Endothelial cell (in vitro differentiated cells): ENCODE data around the gene ATXN1. TPM values are rescaled to one million over a fixed set of nuclear protein-coding genes. Genes with fewer than 3 reads are reported as not detected.
A peak's percentile ranks its signal among the peaks of the same experiment; 100 is the strongest.

ENCODE experiments used
- DNase-seq: peaks from one replicate; pipeline ENCODE4 v3.0.0; 2021; ENCODE audit warnings: low spot score
- H3K27ac Mint-ChIP-seq: one replicate; pipeline ENCODE4 v1.8.0; 2021; ENCODE audit warnings: mixed read lengths, inconsistent platforms; ENCODE audit not compliant: unreplicated experiment
- H3K27me3 Mint-ChIP-seq: one replicate; pipeline ENCODE4 v1.8.0; 2021; ENCODE audit warnings: mild to moderate bottlenecking, moderate library complexity, mixed read lengths, inconsistent platforms; ENCODE audit not compliant: unreplicated experiment
- H3K36me3 Mint-ChIP-seq: one replicate; pipeline ENCODE4 v1.8.0; 2021; ENCODE audit warnings: mild to moderate bottlenecking, low read depth, mixed read lengths, inconsistent platforms; ENCODE audit not compliant: unreplicated experiment
- H3K4me1 Mint-ChIP-seq: one replicate; pipeline ENCODE4 v1.8.0; 2021; ENCODE audit warnings: mild to moderate bottlenecking, mixed read lengths, inconsistent platforms; ENCODE audit not compliant: unreplicated experiment
- H3K4me3 Mint-ChIP-seq: one replicate; pipeline ENCODE4 v1.8.0; 2021; ENCODE audit warnings: mild to moderate bottlenecking, mixed read lengths, inconsistent platforms; ENCODE audit not compliant: unreplicated experiment
- H3K9me3 Mint-ChIP-seq: one replicate; pipeline ENCODE4 v1.8.0; 2021; ENCODE audit warnings: mixed read lengths, inconsistent platforms; ENCODE audit not compliant: unreplicated experiment
- CTCF ChIP-seq: fragments of 200-600 bp; sonication (generic); IDR thresholded peaks from one replicate; pipeline ENCODE4 v1.5.0; 2021; ENCODE audit warnings: antibody characterized with exemption; ENCODE audit not compliant: unreplicated experiment
- total RNA-seq: library from RNA; stranded (reverse); fragmentation: NEBNext Ultra II Directional; extraction: Animal tissue kit (Norgen Biotek cat#: 25700); gene quantifications from one replicate; pipeline ENCODE4 v1.2.1, GENCODE V29; 2021; ENCODE audit not compliant: unreplicated experiment

Gene ATXN1
- total RNA-seq, 1 donor from 2014 or later: 18.7 TPM

DNA sequence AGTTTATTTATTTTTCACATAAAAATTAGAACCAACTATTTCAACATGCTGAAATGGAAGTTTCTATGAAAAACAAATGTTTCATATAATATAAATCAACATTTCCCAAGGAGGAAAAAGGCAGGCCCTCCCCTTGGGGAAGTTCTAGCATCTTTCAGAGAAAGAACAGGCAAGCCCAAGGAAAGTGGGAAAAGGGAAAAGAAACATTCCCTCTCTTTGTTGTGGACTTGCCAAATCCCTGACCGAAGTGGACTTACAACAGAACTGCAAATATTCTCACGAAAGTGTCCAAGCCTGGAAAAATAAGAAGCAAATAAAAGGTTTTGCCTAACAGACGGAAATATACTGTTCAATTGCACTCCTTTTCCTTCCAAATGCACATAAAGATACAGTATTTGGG, 214.4 kb downstream of the ATXN1 start:
- Mint-ChIP-seq H3K9me3 (no peaks in the 10 kb centered on the region), H3K36me3 (no peaks in the 10 kb centered on the region)

GRCh38 chr6:16545382-16545781, 215.9 kb downstream of the ATXN1 start:
- TF ChIP-seq CTCF: no peak
- H3K4me3 Mint-ChIP-seq: no peak overlapping the region
- no peaks in the 10 kb centered on the region for H3K36me3 Mint-ChIP-seq
- H3K4me1 Mint-ChIP-seq: peaks cover 3% of the 10 kb centered on the region
- no peak for DNase-seq
- no peaks in the 10 kb centered on the region for H3K9me3 Mint-ChIP-seq
- H3K27ac Mint-ChIP-seq: no peak overlapping the region
- H3K27me3 Mint-ChIP-seq: peaks cover 2% of the 10 kb centered on the region

More for the DNA sequence above, 214.4 kb downstream of the ATXN1 start:
- H3K4me1 Mint-ChIP-seq: peaks cover 3% of the 10 kb centered on the region
- no peak overlapping the region for H3K4me3 Mint-ChIP-seq
- no peak for TF ChIP-seq CTCF
- no peak overlapping the region for H3K27ac Mint-ChIP-seq
- H3K27me3 Mint-ChIP-seq: peaks cover 2% of the 10 kb centered on the region
- DNase-seq: no peak

GRCh38 chr6:16544521-16544920, 216.7 kb downstream of the ATXN1 start:
- H3K27ac Mint-ChIP-seq: peak overlapping the region; percentile 74

GRCh38 chr6:16544006-16544405, 217.3 kb downstream of the ATXN1 start:
- Mint-ChIP-seq H3K27ac (peak overlapping the region; percentile 74), H3K4me1 (peaks cover 3% of the 10 kb centered on the region), H3K27me3 (peaks cover 2% of the 10 kb centered on the region), H3K36me3 (no peaks in the 10 kb centered on the region), H3K9me3 (no peaks in the 10 kb centered on the region), H3K4me3 (no peak overlapping the region)
- TF ChIP-seq CTCF: no peak
- peak; percentile 39 for DNase-seq

More at GRCh38 chr6:16544521-16544920, 216.7 kb downstream of the ATXN1 start:
- H3K27me3 Mint-ChIP-seq: peaks cover 2% of the 10 kb centered on the region
- no peak for DNase-seq
- no peaks in the 10 kb centered on the region for H3K9me3 Mint-ChIP-seq
- TF ChIP-seq CTCF: no peak
- no peak overlapping the region for H3K4me3 Mint-ChIP-seq
- no peaks in the 10 kb centered on the region for H3K36me3 Mint-ChIP-seq
- H3K4me1 Mint-ChIP-seq: peaks cover 3% of the 10 kb centered on the region

DNA sequence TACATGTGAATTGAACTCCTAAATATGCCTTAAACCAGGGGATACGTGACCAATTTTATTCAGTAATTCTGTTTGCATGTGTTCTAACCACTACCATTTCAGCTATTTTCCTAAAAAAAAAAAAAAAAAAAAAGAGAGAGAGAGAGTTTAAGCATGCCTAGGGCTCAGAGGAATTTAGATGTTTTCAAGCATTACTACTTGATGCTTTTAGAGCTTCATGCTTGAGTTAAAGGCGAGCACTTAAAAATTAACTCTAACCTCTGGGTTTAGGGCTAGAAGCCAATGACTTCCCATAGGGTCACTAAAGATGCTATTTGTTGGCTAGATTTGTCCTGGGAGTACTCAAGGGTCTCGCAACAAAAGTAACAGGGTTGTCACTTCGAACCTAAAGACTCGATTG, 217.7 kb downstream of the ATXN1 start:
- Mint-ChIP-seq H3K9me3 (no peaks in the 10 kb centered on the region), H3K4me1 (peaks cover 3% of the 10 kb centered on the region), H3K4me3 (no peak overlapping the region), H3K27me3 (peaks cover 4% of the 10 kb centered on the region), H3K27ac (peak overlapping the region; percentile 50), H3K36me3 (no peaks in the 10 kb centered on the region)
- no peak for TF ChIP-seq CTCF
- no peak for DNase-seq
